NK-92 (cell line): Measurements from ENCODE around the gene MAST4.

ENCODE experiments used
- DNase-seq: peaks from one replicate; lab custom pipeline; 2025; ENCODE audit not compliant: unreplicated experiment; lab: John Stamatoyannopoulos, UW

MAST4 gene

DNA sequence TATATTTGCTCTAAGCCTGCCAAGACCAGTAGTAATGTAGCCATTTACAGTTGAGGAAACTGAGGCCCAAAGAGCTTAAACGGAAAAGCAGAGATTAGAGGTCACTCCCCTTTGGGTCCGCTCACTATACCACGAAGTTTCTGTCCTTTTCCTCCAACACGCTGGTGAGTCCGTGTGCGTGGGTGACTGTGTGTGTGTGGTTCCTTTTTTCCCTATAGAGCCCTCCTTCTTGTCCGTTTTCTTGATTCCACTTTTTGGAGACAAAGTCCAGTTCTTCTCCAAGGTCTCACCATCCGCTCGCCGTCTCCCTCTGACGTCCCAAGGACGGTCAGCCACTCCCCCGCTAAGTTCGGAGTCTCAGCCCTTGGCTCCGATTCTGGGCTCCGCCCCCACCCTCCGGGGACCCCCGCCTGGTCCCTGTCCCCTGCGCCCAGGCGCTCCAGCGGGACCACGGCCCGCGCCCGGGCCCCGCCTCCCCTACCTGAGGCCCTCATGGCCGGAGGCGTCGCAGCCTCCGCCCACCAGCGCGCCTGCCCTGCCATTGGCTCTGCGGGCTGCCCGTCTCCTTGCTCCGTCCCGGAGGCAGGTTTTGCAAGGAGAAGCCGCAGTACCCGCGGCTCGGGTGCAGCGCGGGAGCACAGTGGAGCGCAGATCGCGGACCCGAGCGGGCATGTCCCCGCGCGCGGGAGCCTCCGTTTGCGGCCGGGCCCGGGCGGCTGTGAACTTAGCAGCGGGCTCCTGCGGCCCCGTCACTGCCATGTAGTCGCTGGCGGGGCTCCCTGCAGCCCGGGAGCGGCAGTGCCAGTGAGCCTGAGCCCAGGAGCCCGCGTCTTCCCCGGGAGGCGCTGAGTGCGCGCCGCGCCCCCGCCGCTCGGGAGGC is at the start of gene MAST4:
TSS of gene MAST4 (plus strand) at position 638 of the 880 bp plus-strand sequence. CDS start 263 bp downstream, outside the sequence.
- no peak for DNase-seq

DNA sequence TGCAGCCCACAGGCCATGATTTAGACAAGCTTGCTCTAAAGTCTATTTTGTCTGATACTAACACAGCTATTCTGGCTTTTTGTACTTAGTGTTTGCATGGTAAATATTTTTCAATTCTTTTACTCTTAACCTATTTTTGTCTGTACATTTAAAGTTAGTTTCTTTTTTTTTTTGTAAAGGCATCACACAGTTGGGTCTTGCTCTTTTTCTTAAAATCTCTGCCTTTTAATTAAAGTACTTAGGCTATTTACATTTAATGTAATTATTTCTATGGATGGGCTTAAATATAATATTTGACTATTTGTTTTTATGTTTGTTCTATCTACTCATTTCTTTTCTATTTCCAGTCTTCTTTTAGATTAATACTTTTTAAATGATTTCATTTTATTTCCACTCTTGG is 49.7 kb upstream of the MAST4 start:
- DNase-seq: no peak

DNA sequence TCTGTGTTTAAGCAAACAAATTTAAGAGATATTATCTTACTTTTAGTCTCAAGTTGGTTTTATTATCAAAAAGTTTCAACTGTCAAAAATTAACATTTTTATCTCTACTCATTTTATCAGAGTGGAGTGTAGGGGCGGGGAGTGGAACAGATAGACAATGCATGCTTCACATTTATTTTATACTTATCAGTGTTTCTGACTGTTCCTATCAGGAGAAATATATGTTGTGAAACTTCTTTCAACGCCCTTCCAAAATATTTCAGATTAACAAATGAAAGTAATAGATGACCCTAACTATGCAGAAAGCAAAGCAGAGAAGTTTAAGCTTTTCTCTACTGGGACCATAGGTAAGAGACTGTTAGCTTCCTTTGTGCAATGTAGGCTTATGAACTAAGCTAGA is 44.9 kb upstream of the MAST4 start:
- no peak for DNase-seq

DNA sequence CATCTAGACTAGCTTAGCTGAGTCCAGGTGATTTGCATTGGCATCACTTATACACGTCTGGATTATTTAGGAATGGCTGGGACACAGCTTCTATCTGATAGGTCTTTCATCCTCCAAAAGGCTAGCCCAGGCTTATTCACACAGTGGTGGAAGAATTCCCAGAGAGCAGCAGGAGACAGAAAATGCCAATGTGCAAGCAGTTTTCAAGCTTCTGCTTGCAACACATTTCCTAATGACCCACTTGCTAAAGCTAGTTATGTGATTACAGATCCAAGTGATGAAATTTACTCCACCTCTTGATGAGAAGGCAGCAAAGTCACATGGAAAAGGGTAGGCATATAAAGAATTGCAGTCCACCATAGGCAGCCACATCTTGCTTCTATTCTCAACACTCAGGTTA is 44.2 kb upstream of the MAST4 start:
- DNase-seq: no peak

DNA sequence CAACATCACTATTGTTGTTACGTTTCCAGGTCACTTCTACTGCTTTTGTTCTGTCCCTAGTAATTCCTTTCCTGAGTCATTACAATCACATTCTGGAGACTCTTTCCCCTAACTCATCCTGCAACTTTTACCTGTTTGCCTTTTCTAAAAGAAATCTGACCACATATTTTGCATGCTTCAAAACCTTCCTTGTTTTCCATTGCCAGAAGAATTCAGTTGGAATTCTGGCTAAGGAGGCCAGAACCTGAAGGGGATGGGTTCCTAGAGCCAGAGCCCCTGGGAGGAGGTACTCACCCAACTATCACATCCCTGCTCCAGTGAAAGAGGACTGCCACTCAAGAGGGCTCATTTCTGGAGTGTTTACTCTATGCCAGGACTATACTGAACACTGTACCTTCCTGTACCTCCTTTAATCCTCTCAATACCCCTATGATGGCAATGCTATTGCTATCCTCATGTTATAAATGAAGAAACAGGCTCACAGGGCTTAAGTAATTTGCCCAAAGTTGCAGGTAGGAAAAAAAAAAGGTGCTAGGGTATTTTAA is 42.8 kb upstream of the MAST4 start:
- DNase-seq: no peak

DNA sequence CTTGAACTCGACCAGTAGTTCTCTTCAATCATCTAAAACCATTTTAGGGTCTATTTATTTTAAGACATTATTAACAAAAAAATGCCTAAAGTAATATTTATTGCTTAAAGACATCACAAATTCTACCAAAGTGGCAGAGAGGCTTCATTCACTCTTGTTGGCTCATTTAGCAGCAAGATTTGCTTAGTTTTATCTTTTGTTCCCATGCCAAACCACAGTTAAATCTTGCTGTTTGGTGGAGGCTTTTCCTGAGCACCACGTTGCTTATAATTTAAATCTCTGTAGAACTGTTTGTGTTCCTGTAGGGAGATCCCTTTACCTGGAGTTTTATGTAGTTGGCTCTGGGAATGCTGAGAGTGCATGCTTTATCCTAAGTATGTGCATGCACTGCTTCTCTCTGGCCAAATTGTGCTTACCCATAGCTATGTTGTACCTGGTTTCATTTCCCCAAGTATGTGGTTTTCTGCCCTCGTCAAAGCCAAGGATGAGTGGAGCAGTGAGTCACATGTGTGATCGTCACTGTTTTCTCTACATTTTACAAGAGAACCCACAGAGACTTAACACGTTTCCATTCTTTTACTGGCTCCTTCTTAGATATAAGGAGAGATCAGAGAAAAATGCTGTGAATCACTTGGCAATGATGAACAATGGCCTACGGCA is 42.1 kb upstream of the MAST4 start:
- DNase-seq: no peak

DNA sequence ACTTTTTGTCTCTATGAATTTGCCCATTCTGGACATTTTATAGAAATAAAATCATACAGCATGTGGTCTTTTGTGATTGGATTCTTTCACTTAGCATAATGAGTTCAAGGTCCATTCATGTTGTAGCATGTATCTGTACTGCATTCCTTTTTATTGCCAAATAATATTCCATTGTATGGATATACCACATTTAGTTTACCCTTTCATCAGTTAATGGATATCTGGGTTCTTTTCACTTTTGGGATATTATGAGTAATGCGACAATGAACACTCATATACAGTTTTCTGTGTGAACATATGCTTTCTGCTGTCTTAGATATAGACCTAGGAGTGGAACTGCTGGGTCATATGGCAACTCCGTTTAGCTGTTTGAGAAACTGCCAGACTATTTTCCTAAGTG is 41.3 kb upstream of the MAST4 start:
- no peak for DNase-seq

DNA sequence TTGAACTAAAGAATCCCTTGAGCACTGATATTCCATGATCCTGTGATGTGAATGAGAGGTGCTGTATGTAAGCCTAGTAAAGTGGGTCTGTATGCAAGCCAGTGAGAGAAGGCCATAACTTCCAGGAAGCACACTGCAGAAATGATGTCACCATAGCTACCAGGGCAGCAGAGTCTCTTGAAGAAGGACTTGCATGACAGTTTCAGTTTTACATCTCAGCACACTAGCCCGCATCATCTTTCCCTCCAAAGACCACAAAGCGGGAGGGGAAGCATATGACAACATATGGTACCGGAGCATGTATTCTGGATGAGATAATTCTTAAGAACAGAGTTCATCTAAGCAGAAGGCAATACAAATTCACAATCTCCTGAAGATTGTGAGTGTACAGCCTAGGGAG is 37.6 kb upstream of the MAST4 start:
- no peak for DNase-seq

DNA sequence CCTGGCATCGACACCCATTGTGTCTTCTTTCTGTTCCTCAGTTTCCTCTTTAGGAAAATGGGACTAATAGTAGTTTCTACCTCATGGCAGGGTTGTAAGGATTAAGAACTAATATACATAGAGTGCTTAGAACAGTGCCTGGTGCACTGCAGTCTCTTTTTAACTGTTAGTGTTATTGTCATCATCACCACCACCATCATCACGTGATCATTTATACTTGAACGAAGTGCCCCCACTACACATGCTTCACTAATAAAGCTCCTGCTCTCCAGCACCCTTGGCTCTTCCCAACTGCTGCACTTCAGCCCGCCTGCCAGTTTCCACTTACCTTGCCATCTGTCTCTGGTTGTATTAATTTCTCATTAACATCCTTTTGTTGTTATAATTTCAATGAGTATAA is 35.8 kb upstream of the MAST4 start:
- no peak for DNase-seq

DNA sequence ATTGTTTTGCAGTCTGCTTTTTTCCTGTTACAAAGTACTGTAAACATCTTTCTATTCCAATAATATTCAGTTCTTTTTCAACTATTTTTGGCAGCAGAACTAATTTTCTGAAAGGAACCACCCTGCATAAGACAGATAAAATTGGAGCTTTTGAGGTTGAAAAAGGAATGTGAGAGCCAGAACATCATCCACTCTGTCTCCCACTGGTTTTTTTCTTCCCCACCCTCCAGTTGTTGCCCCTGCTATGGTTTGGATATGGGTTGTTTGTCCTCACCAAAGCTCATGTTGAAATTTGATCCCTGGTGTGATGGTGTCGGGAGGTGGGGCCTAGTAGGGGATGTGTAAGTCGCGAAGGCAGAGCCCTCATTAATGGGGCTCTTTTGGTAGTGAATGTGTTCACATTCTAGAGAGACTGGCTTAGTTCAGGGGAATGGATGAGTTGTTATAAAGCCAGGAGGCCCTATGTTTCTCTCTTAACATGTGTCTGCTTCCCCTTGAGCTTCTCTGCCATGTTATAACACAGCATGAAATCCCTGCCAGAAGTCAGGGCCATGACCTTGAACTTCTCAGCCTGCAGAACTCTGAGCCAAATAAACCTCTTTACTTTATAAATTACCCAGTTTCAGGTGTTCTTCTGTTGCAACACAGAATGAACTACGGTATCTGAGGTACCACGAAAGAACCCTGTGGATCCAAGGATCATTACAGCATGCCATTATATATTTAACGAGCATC is 34.8 kb upstream of the MAST4 start:
- no peak for DNase-seq

DNA sequence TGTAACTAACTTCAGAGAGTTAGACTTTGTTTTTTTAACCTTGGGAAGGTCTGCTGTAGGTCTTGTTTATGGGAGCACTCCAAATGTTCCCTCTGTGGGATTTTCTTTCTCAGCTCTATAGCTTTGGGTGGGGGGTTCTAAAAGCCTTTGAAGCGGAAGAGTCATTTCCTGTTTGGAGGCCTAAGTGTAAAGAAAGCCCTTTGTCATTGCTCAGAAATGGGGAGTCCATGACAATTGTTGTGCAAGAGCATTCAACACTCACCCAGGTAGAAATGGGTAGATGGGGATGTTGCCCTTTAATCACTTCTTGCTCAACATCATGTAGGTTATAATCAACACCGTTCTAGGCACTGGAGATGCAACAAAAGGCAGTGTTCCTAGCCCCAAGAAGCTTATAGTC is 30.3 kb upstream of the MAST4 start:
- no peak for DNase-seq

DNA sequence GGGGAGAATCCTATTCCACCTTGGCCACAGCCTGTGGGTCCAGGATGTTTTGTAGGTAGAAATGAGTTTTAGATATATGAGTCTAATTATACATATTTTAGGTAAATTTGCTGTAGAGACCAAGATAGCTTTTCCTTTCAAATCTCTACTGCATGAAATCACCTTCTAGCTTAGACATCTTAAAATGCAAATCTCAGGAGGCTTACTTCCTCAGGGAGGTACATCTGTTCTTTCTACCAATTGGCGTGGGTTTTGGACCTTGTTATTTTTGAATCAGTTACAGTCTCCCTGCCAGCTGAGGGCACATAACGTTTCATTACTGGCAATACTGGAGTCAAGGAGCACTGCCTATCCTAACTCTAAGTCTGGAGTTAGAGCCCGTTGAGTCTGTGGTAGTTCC is 28.7 kb upstream of the MAST4 start:
- DNase-seq: no peak

DNA sequence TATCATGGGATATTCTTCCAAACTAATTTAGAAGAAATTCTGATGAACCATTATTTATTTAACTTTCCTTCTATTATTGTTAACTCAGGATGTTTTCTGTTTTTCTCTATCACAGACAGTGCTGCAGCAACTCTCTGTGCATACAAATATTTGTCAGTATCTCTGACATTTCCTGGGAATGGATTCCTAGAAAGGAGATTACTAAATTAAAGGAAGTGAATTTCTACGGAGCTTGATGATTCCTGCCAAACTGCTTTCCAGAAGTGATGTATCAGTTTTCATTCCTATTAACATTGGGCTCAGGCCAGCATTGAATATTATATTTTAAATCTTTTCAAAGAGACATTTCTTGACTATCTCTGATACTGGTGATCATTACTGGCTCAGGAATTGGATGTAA is 26.0 kb upstream of the MAST4 start:
- DNase-seq: no peak

DNA sequence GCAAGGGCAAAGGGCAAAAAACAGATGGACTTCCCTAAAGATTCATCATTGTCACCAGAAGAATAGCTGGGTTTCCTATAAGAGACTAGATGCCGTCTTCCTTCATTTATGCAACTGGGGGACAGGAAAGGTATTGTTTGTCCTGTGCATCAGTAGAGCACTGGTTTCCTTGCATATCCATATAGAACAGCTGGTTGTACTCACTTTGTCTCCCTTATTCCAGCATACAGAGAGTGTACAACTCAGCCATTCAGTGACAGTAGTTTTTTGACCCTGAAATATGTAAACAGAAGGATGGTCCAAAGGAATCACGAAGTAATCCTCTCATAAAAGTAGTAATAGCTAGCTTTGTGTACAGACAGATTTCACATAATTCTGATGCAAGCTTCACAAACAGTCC is 22.5 kb upstream of the MAST4 start:
- DNase-seq: no peak

DNA sequence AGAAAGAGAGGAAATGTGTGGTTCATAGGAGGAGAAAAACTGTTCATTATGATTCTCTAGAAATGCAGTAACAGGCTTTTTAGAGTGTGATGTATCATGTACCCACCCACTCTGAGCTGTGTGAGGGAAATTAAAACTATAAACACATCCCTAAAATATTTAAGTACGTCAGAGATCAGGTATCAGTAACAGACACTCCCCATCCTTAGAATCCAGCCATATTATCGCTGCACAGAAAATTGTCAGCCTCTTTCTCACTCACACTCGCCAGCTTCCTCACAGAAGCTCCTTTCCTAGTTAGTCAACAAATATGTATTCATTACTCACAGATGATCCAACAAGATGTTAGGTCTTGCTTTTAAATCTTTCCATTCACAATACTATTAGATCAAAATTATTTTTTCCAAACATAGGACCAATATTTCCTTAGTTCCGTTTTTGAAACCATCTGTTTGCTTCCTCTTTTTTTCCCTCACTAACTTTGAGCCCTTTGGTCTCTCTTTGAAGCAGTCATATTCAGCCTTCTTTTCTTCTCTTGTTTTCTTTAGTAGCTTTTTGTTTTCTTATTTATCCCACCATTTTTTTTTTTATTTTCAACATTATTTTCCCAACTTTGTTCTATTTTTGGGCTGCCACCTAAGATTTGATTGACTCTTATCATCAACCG is 13.6 kb upstream of the MAST4 start:
- no peak for DNase-seq

DNA sequence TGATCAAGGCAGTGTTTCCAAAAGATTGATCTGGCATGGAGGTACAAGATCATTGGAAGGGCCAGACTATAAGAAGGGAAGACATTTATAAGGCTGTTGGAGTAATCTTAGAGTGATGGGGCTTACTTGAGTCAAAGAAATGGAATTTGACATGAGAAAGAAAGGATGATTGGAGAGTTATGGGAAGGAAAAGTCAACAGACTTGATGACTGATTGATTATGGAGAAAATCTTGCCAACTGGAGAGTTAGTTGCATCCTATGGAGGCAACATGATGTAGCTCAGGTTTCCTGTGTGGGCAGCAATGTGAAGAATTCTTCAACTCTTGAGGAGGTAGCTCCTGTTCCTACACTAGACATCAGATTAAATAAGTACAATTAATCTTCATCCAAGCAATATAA is 10.9 kb upstream of the MAST4 start:
- no peak for DNase-seq

DNA sequence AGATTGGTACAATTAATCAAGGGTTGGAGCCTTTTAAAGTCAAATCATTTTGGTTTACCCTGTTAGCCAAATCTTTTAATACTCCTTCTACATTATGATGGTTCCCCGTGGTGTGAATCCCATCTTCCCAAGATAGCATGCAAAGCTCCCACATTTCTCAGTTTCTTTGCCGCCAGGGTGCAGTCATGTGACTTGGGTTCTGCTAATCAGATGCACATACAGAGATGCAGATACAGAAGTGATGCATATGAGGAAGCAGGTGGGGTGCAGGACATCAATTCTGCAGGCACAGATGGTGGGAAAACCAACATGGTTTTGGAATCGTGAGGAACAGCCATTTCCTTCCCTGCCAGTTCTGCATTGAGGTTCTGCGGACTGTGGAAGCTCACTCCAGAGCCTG is 8.4 kb upstream of the MAST4 start:
- DNase-seq: no peak

DNA sequence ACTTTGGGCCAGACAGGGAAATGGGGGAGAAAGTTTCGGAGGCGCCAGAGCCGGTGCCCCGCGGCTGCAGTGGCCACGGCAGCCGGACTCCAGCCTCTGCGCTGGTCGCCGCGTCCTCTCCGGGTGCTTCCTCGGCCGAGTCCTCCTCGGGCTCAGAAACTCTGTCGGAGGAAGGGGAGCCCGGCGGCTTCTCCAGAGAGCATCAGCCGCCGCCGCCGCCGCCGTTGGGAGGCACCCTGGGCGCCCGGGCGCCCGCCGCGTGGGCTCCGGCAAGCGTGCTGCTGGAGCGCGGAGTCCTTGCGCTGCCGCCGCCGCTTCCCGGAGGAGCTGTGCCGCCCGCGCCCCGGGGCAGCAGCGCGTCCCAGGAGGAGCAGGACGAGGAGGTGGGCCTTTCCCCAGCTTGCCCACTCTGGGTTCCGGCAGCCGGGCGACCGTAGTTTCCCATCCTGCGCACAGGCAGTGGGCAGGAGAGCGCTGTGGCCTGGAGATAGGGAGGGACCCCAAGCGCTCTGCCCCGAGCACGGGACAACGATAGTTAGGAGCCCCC is 516 bp downstream of the MAST4 start:
- no peak for DNase-seq

DNA sequence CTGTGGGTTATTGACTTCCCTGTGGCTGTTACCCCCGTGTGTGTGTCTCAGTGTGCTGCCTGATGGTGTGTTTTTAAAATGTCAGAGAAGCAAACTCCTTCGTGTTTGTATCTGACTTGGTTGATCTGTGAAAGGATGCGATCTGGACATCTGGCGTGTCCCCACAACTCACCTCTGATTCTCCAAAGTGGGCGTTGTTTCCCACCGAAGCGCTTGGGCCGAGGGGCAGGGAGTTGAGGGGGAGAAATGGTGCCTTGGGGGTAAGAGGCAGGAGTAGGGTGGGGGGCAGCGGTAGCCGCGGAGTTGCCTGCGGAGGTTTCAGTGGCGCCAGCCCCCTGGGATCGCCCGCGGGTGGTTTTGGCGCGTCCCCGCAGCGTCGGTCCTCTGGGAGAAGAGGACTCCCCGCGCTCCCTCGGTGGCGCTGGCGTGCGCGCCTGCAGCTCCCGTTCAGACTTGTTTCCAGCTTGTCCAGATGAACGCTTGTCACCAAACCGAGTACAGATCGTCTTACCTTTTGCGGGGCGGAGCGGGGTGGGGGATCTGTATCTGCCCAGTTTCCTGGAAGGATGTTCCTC is 1.1 kb downstream of the MAST4 start:
- DNase-seq: no peak

DNA sequence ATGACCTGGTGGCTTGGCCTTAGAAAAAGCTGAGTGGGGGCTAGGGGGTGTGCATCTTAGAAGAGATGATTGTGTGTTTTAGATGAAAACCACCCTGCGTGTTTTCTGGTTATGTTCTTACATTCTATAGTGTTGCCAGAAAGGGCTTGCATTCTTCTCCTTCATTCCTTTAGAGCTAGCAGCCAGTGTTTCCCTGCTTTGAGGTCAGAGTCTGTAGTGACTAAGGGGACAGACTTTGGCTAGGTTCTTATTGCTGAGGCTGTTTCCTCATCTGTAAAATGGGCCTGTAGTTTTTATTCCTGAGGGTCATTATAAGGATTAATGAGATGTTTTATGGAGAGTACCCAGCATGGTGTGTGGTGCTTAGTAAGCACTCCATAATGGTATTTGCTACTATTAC is 6.4 kb downstream of the MAST4 start:
- no peak for DNase-seq

DNA sequence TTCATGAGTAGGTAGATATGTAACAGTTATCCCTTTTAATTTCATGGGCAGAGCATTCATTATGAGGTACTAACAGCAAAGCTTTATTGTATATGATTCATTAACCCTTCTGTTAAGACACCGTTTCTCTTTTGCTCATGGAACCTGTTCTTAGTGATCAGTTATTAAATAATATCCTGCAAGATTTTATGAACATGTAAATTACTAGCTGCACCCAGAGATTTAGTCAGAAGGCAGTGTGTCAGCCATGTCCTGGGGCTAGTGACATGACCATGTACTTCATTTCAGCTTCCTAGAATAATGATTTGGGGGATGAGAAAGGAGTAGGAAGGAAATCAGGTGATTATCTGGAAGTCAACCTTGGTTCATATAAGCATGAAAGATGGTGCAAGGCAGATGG is 7.0 kb downstream of the MAST4 start:
- DNase-seq: no peak
